ENCODE measurements around the gene PCP2.

DNA sequence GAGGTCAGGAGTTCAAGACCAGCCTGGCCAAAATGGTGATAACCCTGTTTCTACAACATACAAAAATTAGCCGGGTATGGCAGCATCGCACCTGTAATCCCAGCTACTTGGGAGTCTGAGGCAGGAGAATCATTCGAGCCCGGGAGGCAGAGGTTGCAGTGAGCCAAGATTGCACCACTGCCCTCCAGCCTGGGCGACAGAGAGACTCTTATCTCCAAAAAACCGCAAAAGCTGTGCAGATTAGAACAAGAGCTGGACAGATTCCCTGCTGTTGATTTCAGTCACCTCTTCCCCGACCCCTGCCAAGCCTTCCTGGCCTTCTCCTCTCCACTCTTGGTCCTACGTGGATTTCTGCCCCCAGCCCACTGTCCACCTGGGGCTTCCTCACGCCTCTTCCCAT is 29.6 kb downstream of the PCP2 start:
- no peak for TF ChIP-seq POLR2A (IDR thresholded peaks at IDR 0.05)
- TF ChIP-seq, protein P1, sequence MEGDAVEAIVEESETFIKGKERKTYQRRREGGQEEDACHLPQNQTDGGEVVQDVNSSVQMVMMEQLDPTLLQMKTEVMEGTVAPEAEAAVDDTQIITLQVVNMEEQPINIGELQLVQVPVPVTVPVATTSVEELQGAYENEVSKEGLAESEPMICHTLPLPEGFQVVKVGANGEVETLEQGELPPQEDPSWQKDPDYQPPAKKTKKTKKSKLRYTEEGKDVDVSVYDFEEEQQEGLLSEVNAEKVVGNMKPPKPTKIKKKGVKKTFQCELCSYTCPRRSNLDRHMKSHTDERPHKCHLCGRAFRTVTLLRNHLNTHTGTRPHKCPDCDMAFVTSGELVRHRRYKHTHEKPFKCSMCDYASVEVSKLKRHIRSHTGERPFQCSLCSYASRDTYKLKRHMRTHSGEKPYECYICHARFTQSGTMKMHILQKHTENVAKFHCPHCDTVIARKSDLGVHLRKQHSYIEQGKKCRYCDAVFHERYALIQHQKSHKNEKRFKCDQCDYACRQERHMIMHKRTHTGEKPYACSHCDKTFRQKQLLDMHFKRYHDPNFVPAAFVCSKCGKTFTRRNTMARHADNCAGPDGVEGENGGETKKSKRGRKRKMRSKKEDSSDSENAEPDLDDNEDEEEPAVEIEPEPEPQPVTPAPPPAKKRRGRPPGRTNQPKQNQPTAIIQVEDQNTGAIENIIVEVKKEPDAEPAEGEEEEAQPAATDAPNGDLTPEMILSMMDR (IDR thresholded peaks at IDR 0.05): no peak

All from esophagus squamous epithelium (tissue), 4 donors.